Panc1 (cell line): ENCODE results near the gene MED13.

Experiments used
- POLR2AphosphoS5 ChIP-seq: IDR thresholded peaks from 2 replicates; pipeline ENCODE4 v1.6.1; 2012; ENCODE audit warnings: mild to moderate bottlenecking, low read depth, low read length, moderate library complexity
- TF ChIP-seq, protein P1 (sequence below), 2 experiments: IDR thresholded peaks; 2 replicates each; pipeline ENCODE4 v1.6.1; 2011 to 2012; ENCODE audit warnings: low read depth in 2 of 2, control low read depth in 1 of 2, low read length in 1 of 2, mild to moderate bottlenecking in 1 of 2, moderate library complexity in 1 of 2; ENCODE audit not compliant: insufficient read depth in 1 of 2
- TF ChIP-seq, protein P2 (sequence below): fragments of 450-650 bp; IDR thresholded peaks from 2 replicates; pipeline ENCODE4 v1.5.1; 2017; ENCODE audit warnings: mild to moderate bottlenecking

DNA sequence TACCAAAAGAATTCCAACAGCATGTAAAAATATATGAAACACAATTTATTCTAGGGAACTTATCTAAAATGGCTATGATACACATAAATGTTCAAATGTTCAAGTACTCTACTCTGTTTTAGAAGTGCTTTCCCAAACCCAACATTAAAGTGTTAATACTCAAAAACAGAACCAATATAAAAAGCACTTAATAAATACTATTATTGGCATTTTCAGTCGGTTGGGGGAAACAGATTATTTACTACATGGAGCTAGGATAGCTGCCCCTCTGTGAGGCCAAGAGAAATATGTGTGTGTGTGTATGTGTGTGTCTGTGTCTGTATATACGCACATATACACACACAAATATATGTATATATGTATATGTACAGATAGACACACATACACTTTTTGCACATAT is 169.7 kb downstream of the MED13 start:
- TF ChIP-seq, protein P1, sequence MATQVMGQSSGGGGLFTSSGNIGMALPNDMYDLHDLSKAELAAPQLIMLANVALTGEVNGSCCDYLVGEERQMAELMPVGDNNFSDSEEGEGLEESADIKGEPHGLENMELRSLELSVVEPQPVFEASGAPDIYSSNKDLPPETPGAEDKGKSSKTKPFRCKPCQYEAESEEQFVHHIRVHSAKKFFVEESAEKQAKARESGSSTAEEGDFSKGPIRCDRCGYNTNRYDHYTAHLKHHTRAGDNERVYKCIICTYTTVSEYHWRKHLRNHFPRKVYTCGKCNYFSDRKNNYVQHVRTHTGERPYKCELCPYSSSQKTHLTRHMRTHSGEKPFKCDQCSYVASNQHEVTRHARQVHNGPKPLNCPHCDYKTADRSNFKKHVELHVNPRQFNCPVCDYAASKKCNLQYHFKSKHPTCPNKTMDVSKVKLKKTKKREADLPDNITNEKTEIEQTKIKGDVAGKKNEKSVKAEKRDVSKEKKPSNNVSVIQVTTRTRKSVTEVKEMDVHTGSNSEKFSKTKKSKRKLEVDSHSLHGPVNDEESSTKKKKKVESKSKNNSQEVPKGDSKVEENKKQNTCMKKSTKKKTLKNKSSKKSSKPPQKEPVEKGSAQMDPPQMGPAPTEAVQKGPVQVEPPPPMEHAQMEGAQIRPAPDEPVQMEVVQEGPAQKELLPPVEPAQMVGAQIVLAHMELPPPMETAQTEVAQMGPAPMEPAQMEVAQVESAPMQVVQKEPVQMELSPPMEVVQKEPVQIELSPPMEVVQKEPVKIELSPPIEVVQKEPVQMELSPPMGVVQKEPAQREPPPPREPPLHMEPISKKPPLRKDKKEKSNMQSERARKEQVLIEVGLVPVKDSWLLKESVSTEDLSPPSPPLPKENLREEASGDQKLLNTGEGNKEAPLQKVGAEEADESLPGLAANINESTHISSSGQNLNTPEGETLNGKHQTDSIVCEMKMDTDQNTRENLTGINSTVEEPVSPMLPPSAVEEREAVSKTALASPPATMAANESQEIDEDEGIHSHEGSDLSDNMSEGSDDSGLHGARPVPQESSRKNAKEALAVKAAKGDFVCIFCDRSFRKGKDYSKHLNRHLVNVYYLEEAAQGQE (IDR thresholded peaks at IDR 0.05; ENCODE audit: insufficient read depth in 1 of 2, low read depth in 2 of 2, low read length in 1 of 2) = no peak
- TF ChIP-seq, protein P2, sequence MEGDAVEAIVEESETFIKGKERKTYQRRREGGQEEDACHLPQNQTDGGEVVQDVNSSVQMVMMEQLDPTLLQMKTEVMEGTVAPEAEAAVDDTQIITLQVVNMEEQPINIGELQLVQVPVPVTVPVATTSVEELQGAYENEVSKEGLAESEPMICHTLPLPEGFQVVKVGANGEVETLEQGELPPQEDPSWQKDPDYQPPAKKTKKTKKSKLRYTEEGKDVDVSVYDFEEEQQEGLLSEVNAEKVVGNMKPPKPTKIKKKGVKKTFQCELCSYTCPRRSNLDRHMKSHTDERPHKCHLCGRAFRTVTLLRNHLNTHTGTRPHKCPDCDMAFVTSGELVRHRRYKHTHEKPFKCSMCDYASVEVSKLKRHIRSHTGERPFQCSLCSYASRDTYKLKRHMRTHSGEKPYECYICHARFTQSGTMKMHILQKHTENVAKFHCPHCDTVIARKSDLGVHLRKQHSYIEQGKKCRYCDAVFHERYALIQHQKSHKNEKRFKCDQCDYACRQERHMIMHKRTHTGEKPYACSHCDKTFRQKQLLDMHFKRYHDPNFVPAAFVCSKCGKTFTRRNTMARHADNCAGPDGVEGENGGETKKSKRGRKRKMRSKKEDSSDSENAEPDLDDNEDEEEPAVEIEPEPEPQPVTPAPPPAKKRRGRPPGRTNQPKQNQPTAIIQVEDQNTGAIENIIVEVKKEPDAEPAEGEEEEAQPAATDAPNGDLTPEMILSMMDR = no peak
- no peak for TF ChIP-seq POLR2AphosphoS5
